Measurements from ENCODE around the gene ALK.
A peak's percentile ranks its signal among the peaks of the same experiment; 100 is the strongest.

The ALK gene

GRCh38 chr2:29166242-29167039 lies 754.9 kb downstream of the ALK start:
- DNase-seq (ENCODE audit: low read depth): no peak
- TF ChIP-seq, protein P1, sequence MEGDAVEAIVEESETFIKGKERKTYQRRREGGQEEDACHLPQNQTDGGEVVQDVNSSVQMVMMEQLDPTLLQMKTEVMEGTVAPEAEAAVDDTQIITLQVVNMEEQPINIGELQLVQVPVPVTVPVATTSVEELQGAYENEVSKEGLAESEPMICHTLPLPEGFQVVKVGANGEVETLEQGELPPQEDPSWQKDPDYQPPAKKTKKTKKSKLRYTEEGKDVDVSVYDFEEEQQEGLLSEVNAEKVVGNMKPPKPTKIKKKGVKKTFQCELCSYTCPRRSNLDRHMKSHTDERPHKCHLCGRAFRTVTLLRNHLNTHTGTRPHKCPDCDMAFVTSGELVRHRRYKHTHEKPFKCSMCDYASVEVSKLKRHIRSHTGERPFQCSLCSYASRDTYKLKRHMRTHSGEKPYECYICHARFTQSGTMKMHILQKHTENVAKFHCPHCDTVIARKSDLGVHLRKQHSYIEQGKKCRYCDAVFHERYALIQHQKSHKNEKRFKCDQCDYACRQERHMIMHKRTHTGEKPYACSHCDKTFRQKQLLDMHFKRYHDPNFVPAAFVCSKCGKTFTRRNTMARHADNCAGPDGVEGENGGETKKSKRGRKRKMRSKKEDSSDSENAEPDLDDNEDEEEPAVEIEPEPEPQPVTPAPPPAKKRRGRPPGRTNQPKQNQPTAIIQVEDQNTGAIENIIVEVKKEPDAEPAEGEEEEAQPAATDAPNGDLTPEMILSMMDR (IDR thresholded peaks at IDR 0.05; ENCODE audit: control insufficient read depth, insufficient read depth, low read depth, low read length, missing control alignments): no peak
- no peak overlapping the region for H3K4me3 ChIP-seq (ENCODE audit: control insufficient read depth, low read depth, low read length)

DNA sequence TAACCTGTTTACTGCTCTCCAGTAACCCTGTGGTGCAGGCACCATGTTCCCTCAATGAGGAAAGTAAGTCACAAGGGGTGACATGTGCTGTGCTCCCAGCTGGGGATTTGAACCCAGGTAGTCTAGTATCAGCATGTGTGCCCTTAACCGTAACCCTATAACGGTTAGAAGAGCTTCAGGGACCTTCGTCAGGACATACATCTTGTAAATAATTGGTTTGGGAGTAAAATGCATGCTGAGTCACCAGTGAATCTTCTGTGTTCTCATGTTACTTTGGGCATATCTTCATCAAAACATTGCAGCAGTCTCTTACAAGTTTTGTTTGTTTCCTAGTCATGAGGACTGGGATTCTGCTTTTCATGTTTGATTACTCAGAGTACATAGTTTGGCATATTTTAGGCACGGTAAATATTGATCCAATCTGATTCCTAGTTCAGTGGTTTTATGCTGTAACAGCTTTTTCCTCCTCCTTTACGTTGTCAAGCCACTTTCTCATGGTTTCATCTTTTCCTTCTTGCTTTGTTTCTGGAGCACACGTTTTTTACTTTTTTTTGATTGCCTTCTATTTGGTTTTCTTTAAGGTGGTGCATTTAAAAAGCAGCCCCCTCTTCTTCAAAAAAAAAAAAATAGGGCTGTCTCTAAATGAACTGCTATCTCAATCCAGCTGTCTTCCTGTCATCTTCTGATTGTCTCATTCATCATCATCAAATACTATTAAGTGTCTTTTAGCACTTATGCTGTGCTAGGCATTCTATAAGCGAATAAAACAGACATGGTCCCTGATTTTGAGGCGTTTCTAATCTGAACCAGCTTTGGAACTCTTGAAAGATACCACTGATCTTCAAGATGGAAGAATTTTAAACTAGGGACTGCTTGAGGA lies 755.8 kb downstream of the ALK start:
- peak; percentile 39 for DNase-seq (ENCODE audit: low read depth)
- H3K4me3 ChIP-seq (ENCODE audit: control insufficient read depth, low read depth, low read length): no peak overlapping the region
- TF ChIP-seq, protein P1 (IDR thresholded peaks at IDR 0.05; ENCODE audit: control insufficient read depth, insufficient read depth, low read depth, low read length, missing control alignments): no peak

- no peak for DNase-seq (ENCODE audit: low read depth)
- H3K4me3 ChIP-seq (ENCODE audit: control insufficient read depth, low read depth, low read length): no peak overlapping the region
- TF ChIP-seq, protein P1 (IDR thresholded peaks at IDR 0.05; ENCODE audit: control insufficient read depth, insufficient read depth, low read depth, low read length, missing control alignments): no peak
These were observed 757.1 kb downstream of the ALK start for GRCh38 chr2:29164091-29164846.

GRCh38 chr2:29162204-29162928 lies 759.0 kb downstream of the ALK start:
- H3K4me3 ChIP-seq (ENCODE audit: control insufficient read depth, low read depth, low read length): no peak overlapping the region
- TF ChIP-seq, protein P1 (IDR thresholded peaks at IDR 0.05; ENCODE audit: control insufficient read depth, insufficient read depth, low read depth, low read length, missing control alignments): no peak
- DNase-seq (ENCODE audit: low read depth): no peak

GRCh38 chr2:29160184-29160583 lies 761.2 kb downstream of the ALK start:
- TF ChIP-seq, protein P1 (IDR thresholded peaks at IDR 0.05; ENCODE audit: control insufficient read depth, insufficient read depth, low read depth, low read length, missing control alignments): no peak
- H3K4me3 ChIP-seq (ENCODE audit: control insufficient read depth, low read depth, low read length): no peak overlapping the region

DNA sequence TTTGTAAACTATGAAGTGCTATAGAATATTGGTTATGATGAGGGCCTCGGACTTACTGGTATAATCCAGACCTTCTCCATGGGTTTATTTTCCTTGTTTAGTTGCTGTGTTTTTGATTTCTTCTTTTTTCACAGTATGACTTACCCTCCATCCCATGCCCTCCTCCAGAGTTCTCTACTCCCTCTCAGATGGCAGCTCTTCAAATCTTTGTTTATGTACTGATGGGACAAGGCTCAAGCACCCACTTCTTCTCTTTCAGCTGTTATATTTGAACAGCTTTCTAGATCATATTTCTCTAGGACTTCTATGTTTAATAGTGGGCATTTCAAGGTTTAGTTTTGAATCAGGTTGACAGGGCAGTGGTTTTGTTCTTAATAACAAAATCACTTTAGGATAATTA lies 762.3 kb downstream of the ALK start:
- DNase-seq (ENCODE audit: low read depth): no peak
- H3K4me3 ChIP-seq (ENCODE audit: control insufficient read depth, low read depth, low read length): no peak overlapping the region
- TF ChIP-seq, protein P1 (IDR thresholded peaks at IDR 0.05; ENCODE audit: control insufficient read depth, insufficient read depth, low read depth, low read length, missing control alignments): no peak

More at GRCh38 chr2:29160184-29160583, 761.2 kb downstream of the ALK start:
- DNase-seq (ENCODE audit: low read depth): no peak

Data from AG09309 (cell line).